GM18870 (cell line): ENCODE measurements around the gene TNS3.

ENCODE experiments used
- ATAC-seq: cut with Tn5 transposase; IDR thresholded peaks from one replicate; pipeline ENCODE4 v1.9.1; 2021; ENCODE audit warnings: moderate library complexity; ENCODE audit not compliant: unreplicated experiment

The TNS3 gene

DNA sequence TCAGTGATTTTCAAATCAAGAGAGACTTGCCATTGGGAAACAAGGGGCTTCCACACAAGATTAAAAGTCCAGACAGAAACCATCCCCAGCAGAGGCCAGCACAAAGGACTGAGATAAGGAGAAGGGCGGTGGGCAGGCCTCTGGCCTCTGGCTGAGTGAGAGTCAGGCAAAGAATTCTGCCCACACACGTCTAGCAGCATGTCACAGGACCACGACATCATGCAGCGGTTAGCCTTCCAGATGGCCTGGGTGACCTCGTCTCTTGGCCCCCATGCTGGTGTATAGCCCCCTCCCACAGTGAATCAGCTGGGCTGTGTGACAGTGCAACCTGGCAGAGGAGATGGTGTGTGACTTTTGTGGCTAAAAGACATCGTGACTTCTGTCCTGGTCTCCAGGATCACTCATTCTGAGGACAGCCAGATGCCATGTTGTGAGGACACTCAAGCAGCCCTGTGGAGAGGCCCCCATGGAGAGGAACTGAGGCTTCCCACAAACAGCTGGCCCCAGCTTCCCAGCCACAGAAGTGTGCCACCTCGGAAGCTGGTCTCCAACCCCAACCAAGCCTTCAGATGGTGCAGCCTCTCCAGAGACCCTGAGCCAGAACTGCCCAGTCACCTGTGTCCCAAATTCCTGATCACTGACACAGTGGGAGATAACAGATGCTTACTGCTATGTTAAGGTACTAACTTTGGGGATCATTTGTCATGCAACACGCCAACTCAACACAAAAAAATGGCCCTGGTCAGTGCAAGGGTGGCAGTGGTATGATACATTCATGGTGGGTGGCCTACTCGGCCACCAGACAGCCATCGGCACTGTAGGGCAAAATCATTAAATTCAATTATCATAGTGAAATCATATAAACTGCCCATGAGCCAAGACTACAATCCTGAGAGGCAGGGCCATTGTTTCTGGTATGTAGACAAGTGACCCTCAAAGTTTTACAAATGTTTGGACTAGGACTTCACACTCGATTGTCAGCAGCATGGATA is 73.2 kb downstream of the TNS3 start:
- ATAC-seq, result no peak

DNA sequence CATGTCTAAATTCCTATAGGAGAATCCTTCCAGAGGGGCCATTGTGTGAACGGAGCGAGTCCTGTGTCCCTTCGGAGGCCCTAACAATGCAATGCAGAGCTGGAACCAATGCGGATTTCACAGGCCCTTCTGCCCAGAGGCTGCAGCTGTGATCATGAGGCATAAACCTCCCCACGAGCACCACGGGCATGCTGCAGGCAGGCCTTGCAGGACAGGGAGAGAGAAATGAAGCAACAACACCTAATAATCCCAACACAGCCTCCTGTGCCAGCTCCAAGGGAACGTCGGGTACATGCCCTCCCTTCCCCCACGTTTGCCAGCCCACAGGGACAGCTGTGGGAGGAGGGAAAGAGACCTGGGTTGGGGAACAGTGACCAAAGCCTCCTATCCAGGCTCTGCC is 74.4 kb downstream of the TNS3 start:
- ATAC-seq, result no peak

GRCh38 chr7:47506382-47507339 is 75.2 kb downstream of the TNS3 start:
- ATAC-seq, result no peak

DNA sequence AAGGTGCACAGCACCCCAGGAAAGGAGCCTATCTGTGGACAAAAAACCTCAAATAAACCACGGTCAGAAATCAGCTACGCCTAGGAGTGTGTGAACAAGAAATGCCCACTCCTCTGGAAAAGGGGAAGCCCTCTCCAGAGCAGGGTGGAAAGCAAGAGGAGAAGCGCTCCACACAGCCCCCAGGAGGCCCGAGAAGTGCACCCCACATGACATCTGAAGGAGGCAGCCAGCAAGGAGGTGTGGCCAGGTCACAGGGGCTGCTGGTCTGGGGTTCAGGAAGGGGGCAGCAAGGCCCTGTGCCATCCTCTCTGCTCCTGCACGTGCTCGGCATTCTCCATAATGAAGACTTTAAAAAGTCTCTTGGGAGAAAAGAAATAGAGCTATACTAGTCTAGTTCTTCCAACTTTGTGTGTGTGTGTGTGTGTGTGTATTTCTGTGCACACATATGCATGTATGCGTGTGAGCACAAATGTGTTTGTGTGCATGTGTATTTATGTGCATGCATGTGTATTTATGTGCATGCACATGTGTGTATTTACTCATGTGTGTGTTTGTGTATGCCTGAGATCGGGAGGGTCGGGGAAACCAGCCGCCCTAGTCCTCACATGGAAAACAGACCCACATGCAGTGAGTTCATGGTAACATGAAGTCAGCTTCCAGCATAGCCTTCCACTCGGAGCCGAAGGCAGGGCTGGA is 76.5 kb downstream of the TNS3 start:
- no peak for ATAC-seq

DNA sequence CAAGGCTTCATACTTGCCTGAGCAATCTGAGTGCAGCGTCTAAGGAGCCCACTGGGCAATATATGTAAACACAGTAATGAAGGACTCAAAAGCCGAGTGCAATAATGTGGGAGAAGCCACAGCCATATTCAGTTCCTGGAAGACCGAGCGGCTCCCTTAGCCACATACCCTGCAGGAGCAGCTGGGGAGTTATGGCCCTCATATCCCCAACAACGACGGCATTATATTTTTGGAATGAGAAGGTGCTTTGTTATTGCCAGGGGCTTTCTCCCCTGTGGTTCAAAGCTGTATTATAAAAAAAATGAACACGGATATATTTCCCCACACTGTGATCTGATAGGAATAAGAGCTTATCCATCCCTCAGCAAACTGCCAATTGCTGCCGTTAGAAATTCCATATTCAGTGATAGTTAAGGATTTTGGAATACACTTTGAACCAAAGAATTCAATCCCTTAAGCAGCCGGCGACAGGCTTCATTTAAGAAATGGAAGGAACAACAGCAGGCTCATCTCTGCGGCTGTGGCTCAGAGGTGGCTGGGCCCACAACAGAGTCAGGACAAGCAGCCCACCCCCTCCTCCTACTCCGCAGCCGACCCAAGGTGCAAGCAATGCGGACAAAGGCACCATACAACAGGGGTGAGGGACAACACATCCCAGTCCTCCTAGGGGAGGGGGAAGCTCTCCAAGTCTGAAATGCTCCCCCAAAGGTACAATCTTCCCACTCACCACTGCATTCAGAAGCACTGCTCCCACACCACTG is 77.2 kb downstream of the TNS3 start:
- ATAC-seq, result no peak

DNA sequence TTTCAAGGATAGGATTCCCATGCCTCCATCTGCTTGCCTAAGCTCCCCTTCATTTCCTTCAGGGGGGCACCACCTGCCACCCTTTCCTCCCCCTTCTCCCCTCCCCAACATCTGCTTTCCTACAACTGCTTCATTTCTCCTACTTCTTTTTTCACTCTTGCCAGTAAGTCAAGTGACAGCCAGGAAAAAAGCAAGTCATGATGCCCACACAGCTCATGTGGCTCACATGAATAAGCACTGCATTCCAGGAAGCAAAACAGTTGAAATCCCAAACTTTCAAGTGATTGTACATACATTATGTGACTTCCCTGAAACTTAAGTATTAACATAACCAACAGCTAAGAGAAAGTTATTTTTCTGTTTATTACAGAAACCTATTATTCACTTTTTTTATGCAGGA is 78.6 kb downstream of the TNS3 start:
- no peak for ATAC-seq

DNA sequence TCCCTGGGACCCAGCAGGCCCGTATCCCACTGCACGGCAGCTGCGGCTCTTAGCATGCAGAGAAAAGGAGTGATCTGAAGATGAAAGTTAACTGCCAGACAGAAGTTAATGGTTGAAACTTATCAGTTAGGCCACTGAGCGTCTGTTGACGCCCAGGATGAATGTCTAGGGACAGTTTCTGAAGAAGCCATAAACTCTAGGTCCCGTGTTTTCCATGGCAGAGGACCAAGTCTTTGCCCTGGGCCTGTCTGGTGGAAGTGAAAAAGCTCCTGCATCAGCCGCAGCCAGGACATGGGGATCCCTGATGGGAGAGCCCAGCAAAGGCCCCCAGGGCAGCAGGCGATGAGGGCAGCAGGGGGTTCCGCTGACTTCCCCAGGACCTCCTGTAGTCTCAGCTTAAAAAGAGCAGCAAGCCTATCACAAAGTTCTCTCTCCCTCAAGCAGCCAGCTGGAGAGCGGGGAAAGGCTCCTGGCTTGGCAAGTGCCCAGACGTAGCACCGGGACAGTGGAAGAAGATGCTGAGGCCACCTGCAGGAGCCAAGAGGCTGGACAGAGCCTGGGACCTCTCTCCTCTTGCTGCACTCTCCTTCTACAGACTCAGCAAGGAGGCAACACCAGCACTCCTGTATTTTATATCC is 79.6 kb downstream of the TNS3 start:
- no peak for ATAC-seq

- ATAC-seq, result no peak
These were observed 80.5 kb downstream of the TNS3 start for GRCh38 chr7:47501406-47501805.

- no peak for ATAC-seq
These were observed 81.8 kb downstream of the TNS3 start for GRCh38 chr7:47500103-47500563.

DNA sequence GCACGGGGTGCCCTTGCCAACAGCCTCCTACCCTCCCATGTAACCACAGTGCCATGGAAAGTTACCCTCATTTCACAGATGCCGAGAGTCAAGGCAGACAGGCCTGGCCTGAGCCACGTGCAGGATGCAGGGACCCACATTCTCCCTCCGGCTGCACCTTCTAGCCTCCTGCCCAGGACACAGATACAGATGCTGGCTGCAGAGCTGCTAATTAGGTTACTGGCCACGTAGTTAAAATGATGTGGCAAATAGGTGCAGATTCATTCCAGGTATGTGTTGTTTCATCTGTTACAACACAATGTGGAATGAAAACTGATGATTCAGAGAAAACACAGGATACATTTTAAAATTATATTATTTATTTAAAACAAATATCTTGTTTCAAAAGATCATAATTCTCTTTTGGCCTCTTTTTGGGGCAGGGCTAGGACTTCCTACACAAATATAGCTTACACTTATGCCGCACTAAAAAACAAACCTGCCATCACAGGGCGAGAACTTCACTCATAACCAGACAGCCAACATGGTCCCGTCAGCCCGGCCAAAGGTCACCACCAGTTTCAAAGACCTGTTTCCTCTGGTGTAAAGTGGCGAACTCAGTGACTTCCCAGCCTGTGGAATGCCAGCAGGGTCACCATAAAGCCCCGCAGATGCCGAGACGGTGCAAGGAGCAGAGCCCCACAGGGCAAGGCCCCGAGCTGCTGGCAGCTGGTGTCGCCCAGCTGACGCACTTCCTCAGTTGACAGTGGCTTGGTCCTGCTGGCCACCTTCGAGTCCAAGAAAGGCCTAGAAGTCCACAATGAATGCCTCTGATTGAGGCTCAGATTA is 83.5 kb downstream of the TNS3 start:
- ATAC-seq, result no peak

- ATAC-seq, result peak; percentile 93
These were observed 84.4 kb downstream of the TNS3 start for GRCh38 chr7:47497367-47498096.

GRCh38 chr7:47496666-47497065 is 85.2 kb downstream of the TNS3 start:
- ATAC-seq, result no peak

- no peak for ATAC-seq
These were observed 85.8 kb downstream of the TNS3 start for GRCh38 chr7:47496056-47496665.

DNA sequence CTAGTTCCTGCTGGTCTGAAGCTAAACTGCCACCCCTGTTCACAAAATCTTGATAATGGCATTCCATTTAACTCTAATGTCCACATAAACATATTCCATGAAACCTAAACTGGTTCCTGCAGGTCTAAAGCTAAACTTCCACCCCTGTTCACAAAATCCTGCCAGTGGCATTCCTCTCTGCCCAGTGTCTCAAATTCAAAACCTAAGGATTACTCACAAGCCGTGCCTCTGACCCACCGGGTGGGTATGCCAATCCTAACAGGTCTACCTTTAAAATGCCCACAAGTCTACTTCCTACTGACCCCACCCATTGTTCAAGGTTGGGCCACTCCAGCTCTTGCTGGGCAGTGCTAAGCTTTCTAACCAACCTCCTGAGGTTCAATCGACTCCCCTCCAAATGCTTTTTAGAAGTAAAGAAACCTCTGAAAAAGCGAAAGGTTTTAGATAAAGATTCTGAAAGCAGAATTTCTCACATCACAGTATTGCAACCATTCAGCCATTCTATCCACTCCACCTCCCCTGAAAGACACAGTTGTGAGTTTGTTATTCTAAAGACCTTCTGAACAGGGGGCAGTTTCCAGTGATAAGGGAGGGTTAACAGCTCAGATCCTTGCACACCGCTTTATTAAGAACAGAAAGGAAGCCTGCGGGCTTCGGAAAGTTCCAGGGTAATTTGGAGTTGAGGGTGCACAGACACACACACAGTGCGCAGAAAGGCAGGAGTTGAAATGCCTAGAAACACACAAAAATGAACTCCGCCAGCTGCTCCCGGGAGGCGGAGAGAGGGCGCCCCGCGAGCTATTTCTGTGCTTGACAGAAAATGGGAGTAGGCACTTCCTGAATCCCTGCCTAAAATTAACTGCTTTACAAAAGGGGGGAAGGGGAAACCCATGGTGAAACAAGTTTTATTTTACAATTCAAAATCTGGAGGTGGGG is 87.7 kb downstream of the TNS3 start:
- ATAC-seq, result no peak

DNA sequence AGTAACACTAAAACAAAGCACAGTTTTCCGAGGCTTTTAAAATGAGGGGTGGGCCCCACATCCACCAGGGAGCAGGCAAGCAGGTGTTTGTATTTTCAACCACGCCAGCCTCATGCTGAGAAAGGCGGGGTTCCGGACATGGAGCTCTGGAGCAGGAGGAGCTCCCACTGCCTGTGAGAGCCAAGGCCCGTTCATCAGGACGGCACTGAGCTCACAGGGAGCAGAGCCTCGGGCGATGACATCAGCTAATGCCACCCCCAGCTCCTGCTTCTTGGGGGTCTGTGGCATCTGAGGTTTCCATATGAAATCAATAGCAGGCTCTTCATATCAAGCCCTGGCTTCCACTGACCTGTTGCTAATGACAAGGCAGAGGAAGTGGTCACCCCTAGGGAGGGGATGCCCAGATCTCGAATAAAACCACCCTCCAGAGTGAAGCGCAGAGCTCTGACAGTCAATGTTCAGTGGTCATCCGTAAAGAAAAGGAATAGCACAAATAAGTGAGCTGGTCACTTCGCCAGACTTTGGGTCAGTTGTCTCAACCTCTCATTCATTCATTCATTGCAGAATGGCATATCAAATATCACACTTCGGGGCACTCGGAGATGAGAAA is 89.1 kb downstream of the TNS3 start:
- ATAC-seq, result no peak
